ENCODE data around the gene DGKI.

- TF ChIP-seq EZH2 (IDR thresholded peaks at IDR 0.05; ENCODE audit: low read depth) (no peak), CTCF (conservative IDR thresholded peaks at IDR 0.05) (no peak)
Observed at GRCh38 chr7:137755427-137755826, 91.3 kb downstream of the DGKI start.
